Spleen (tissue), 7 donors: ENCODE measurements around the gene SCD5.

Experiments
- CTCF ChIP-seq, 11 experiments: fragments of 200-600 bp in 7 of 11; fragments of 450-650 bp in 4 of 11; sonication (generic) in 4 of 11; IDR thresholded peaks in 8 of 11; conservative IDR thresholded peaks in 3 of 11; 1 replicate in 7 of 11; 2 replicates in 4 of 11; pipeline versions ENCODE4 v1.4.0 to v1.8.0; 2016 to 2021; ENCODE audit warnings: antibody characterized with exemption in 11 of 11, inconsistent platforms in 4 of 11, mild to moderate bottlenecking in 1 of 11
- POLR2A ChIP-seq, 3 donors: fragments of 450-650 bp; IDR thresholded peaks; one replicate each; pipeline ENCODE4 v1.5.1; 2017; ENCODE audit warnings: antibody characterized with exemption in 3 of 3, mild to moderate bottlenecking in 1 of 3
- donor health status: DM: no; HTN: no; CAD: no; lungs with moderate emphysema.
- donor health status: DM: no; HTN: no; CAD: no.
- donor health status: DM: no; HTN: no; CAD: no.

DNA sequence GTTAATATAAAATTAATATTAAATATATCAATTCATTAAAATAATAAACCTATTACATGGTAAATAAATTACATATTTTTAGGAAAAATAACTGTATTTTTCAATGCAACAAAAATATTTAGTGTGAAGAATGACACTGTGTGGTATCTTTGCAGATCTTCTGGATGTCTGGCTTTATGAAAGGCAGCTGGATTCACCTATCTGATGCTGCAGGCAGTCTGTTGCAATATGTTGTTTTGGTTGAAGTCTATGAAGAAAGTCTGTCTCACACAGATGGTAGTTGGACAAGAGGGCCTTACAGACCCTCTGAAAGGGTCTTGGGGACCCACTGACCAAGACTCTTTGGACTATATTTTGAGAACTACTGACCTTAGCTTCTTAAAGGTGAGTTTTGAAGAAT, 147.7 kb downstream of the SCD5 start:
- no peak for TF ChIP-seq CTCF (IDR thresholded peaks at IDR 0.05 in 8 of 11, conservative IDR thresholded peaks at IDR 0.05 in 3 of 11)
- TF ChIP-seq POLR2A (IDR thresholded peaks at IDR 0.05) = no peak
